Adrenal gland (tissue), 12 donors: Measurements from ENCODE around the gene TAF11L14. TPM values are rescaled to one million over a fixed set of nuclear protein-coding genes. Genes with fewer than 3 reads are reported as not detected.

Experiments
- DNase-seq, 7 donors: peaks; one replicate each; pipeline ENCODE4 v3.0.0-alpha.2; 2019 to 2020
- H3K27ac ChIP-seq, 5 donors: fragments of 200-600 bp; sonication (generic) in 4 of 5; 1 replicate in 3 of 5; 2 replicates in 2 of 5; pipeline versions ENCODE4 v1.5.1 to v1.8.0; 2016 to 2020; ENCODE audit warnings: mild to moderate bottlenecking in 1 of 5
- H3K27me3 ChIP-seq: fragments of 200-600 bp; 2 replicates; pipeline ENCODE4 v1.8.0; 2021
- H3K36me3 ChIP-seq, 2 donors: fragments of 200-600 bp; replicated peaks in 1 of 2; 1 replicate in 1 of 2; 2 replicates in 1 of 2; pipeline versions ENCODE4 v1.5.1 to v1.8.0; 2018 to 2022
- H3K4me1 ChIP-seq, 2 donors: fragments of 200-600 bp; replicated peaks in 1 of 2; 1 replicate in 1 of 2; 2 replicates in 1 of 2; pipeline versions ENCODE4 v1.5.1 to v1.8.0; 2018 to 2021
- H3K4me3 ChIP-seq, 4 donors: fragments of 200-600 bp; sonication (generic) in 3 of 4; one replicate each; pipeline ENCODE4 v1.5.1; 2016 to 2018
- H3K9me3 ChIP-seq, 3 donors: fragments of 200-600 bp; sonication (generic) in 1 of 3; replicated peaks in 1 of 3; 1 replicate in 2 of 3; 2 replicates in 1 of 3; pipeline versions ENCODE4 v1.5.1 to v1.8.0; 2016 to 2021
- POLR2A ChIP-seq, 2 donors: fragments of 450-650 bp; IDR thresholded peaks; one replicate each; pipeline ENCODE4 v1.6.1; 2017; ENCODE audit warnings: antibody characterized with exemption in 2 of 2, mild to moderate bottlenecking in 2 of 2, moderate library complexity in 1 of 2
- WGBS, 4 donors: extraction: QIAGEN DNeasy Blood & Tissue Kit in 2 of 4; methylation state at CpG; one replicate each; pipeline versions ENCODE4 v1.1.5 to v1.1.7; 2013 to 2017; 5-methylcytosine and 5-hydroxymethylcytosine counted together
- intact Hi-C, 2 donors: fragments of 100-400 bp; cut with DNase I; formaldehyde crosslinking; loops; one replicate each; pipeline versions ENCODE4 v1.14.1 to v1.15.0; 2022 to 2023
- polyA plus RNA-seq, 3 donors: library from polyadenylated mRNA; stranded (reverse); fragments of 200-250 nt in 2 of 3; fragments of 350-450 nt in 1 of 3; fragmentation: Illumina TruSeq in 1 of 3; extraction: RNeasy Lipid Tissue Mini Kit (QIAGEN cat#74804) in 1 of 3; gene quantifications; one replicate each; pipeline ENCODE4 v1.2.3, GENCODE V29; 2013 to 2014
- small RNA-seq, 2 donors: library from RNA; depleted of rRNA; stranded (forward); fragments of <200 nt; gene quantifications; one replicate each; pipeline ENCODE3, GENCODE V24; 2016
- total RNA-seq, 9 donors: library from RNA; depleted of rRNA in 4 of 9; stranded (reverse); fragments of >200 nt in 4 of 9; fragments of 120-200 nt in 1 of 9; fragmentation: NEBNext Ultra II Directional in 1 of 9; extraction: Animal tissue kit (Norgen Biotek cat#: 25700) in 1 of 9; gene quantifications; one replicate each; pipeline versions ENCODE4 v1.1.0 to v1.2.4, GENCODE V29; 2013 to 2023
- TF ChIP-seq, protein P1 (sequence below), 6 experiments: fragments of 450-650 bp in 4 of 6; fragments of 200-600 bp in 2 of 6; sonication (generic) in 1 of 6; IDR thresholded peaks; 1 replicate in 5 of 6; 2 replicates in 1 of 6; pipeline versions ENCODE4 v1.5.1 to v1.8.0; 2016 to 2021; ENCODE audit warnings: antibody characterized with exemption in 6 of 6, mild to moderate bottlenecking in 2 of 6, moderate library complexity in 1 of 6
- donor health status: healthy with polysubstance abuse.
- donor health status: Bipolar disorder and iron deficiency.
- donor health status: DM: yes; HTN: yes; CAD: no.
- donor health status: DM: no; HTN: no; CAD: no.
- donor health status: DM: no; HTN: no; CAD: no.
- donor health status: DM: yes; HTN: yes; CAD: no.

Gene TAF11L14
- total and polyA plus RNA-seq, 12 donors = not detected

DNA sequence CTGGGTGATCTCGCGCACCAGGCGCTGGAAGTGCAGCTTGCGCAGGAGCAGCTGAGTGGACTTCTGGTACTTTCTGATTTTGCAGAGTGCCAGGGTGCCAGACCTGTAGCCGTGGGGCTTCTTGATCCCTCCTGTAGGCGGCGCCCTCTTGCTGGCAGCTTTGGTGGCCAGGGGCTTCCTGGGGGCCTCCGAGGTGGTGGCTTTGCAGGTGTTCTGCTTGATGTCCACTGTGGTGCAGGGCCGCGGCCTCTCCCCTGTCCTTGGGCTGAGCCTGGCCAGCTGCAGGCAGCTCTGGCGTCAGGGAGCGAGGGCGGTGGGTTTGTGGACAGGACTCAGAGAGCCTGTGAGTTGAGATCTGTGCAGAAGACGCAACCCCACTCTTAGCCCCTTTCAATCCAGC lies 36.1 kb downstream of the TAF11L14 start:
- Histone ChIP-seq H3K27ac (no peak overlapping the region), H3K4me3 (no peak overlapping the region), H3K4me1 (no peaks in the 10 kb centered on the region), H3K27me3 (no peaks in the 10 kb centered on the region), H3K36me3 (no peaks in the 10 kb centered on the region), H3K9me3 (no peaks in the 10 kb centered on the region)
- TF ChIP-seq, protein P1, sequence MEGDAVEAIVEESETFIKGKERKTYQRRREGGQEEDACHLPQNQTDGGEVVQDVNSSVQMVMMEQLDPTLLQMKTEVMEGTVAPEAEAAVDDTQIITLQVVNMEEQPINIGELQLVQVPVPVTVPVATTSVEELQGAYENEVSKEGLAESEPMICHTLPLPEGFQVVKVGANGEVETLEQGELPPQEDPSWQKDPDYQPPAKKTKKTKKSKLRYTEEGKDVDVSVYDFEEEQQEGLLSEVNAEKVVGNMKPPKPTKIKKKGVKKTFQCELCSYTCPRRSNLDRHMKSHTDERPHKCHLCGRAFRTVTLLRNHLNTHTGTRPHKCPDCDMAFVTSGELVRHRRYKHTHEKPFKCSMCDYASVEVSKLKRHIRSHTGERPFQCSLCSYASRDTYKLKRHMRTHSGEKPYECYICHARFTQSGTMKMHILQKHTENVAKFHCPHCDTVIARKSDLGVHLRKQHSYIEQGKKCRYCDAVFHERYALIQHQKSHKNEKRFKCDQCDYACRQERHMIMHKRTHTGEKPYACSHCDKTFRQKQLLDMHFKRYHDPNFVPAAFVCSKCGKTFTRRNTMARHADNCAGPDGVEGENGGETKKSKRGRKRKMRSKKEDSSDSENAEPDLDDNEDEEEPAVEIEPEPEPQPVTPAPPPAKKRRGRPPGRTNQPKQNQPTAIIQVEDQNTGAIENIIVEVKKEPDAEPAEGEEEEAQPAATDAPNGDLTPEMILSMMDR (IDR thresholded peaks at IDR 0.05) = no peak
- no peak for TF ChIP-seq POLR2A (IDR thresholded peaks at IDR 0.05)
- 89 to 100% (median 93%) methylated on average over 4 to 14 of the region's 14 CpGs for WGBS, 4 donors
- no peak for DNase-seq
- intact Hi-C loops = no loop called here

DNA sequence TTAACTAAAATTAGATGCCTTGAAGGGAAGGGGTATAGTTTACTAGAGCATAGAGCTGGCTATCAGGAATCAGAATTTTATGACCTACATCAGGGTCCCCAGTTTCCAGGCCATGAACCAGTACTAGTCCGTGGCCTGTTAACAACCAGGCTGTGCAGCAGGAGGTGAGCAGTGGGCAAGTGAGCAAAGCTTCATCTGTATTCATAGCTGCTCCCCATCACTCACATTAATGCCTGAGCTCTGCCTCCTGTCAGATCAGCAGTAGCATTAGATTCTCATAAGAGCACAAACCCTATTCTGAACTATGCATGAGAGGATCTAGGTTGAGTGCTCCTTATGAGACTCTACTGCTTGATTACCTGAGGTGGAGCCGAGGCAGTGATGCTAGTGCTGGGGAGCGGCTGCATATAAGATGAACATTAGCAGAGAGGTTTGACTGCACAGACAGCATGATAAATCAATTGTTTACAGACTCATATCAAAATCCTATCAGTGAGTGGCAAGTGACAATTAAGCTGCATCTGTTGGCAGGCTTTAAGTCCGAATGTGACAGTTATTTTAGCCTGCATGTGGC lies 44.6 kb downstream of the TAF11L14 start:
- H3K27me3 ChIP-seq = no peaks in the 10 kb centered on the region
- H3K4me1 ChIP-seq = no peaks in the 10 kb centered on the region
- H3K36me3 ChIP-seq = no peaks in the 10 kb centered on the region
- intact Hi-C loops = no loop called here
- H3K4me3 ChIP-seq = no peak overlapping the region
- TF ChIP-seq, protein P1 (IDR thresholded peaks at IDR 0.05) = no peak
- TF ChIP-seq POLR2A (IDR thresholded peaks at IDR 0.05) = no peak
- WGBS, 4 donors = 76 to 83% (median 77%) methylated on average over 3 to 4 of the region's 4 CpGs
- no peak overlapping the region for H3K27ac ChIP-seq
- no peaks in the 10 kb centered on the region for H3K9me3 ChIP-seq
- no peak for DNase-seq

DNA sequence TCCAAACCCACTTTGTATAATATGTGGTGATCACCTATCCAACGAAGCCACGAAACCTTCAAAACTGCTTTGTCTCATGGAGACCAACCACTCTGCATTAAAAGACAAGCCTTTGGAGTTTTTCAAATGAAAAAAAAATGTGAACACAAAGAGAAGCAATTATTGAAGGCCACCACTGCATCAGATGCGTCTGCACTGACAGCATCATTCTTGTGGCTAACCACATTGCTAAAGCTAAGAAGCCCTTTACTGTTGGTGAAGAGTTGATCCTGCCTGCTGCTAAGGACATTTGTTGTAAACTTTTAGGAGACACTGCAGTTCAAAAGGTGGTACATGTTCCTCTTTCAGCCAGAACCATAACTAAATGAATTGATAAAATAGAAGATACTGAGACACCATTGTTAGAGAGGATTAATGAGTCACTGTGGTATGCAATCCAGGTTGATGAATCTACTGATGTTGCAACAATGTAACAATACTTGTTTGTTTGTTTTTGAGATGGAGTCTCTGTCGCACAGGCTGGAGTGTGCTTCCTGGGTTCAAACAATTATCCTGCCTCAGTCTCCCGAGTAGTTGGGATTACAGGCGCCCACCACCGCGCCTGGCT lies 45.4 kb downstream of the TAF11L14 start:
- TF ChIP-seq, protein P1 (IDR thresholded peaks at IDR 0.05) = no peak
- TF ChIP-seq POLR2A (IDR thresholded peaks at IDR 0.05) = no peak
- no peaks in the 10 kb centered on the region for H3K9me3 ChIP-seq
- intact Hi-C loops = no loop called here
- no peaks in the 10 kb centered on the region for H3K27me3 ChIP-seq
- no peaks in the 10 kb centered on the region for H3K36me3 ChIP-seq
- no peaks in the 10 kb centered on the region for H3K4me1 ChIP-seq
- 82 to 92% (median 89%) methylated on average over 8 of the region's 8 CpGs for WGBS, 4 donors
- no peak for DNase-seq
- H3K27ac ChIP-seq = no peak overlapping the region
- no peak overlapping the region for H3K4me3 ChIP-seq

DNA sequence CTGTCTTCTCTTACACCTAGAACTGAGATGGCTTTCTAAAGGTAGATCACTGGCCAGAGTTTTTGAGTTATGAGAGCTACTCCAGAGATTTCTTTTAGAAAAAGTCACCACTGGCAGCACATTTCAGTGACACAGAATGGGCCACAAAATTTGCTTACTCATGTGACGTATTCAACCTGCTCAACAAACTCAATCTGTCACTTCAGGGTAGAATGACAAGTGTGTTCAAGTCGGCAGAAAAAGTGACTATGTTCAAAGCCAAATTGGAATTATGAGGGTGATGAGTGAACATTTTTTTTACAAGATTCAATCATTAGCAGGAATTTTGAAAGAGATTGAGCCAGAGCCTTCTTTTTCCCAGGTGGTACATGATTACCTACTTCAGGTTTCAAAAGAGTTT lies 46.5 kb downstream of the TAF11L14 start:
- no peaks in the 10 kb centered on the region for H3K36me3 ChIP-seq
- 61 to 75% (median 68%) methylated on average over 2 of the region's 2 CpGs for WGBS, 4 donors
- no peak for DNase-seq

More for the DNA sequence above, 46.5 kb downstream of the TAF11L14 start:
- TF ChIP-seq, protein P1 (IDR thresholded peaks at IDR 0.05) = no peak
- no peak for TF ChIP-seq POLR2A (IDR thresholded peaks at IDR 0.05)
- no peak overlapping the region for H3K4me3 ChIP-seq
- no peaks in the 10 kb centered on the region for H3K9me3 ChIP-seq
- no peaks in the 10 kb centered on the region for H3K4me1 ChIP-seq
- intact Hi-C loops = no loop called here
- no peaks in the 10 kb centered on the region for H3K27me3 ChIP-seq
- no peak overlapping the region for H3K27ac ChIP-seq

Small RNA genes within 50 kb of the gene (small RNA-seq; reads per million reads assigned to genes)
- gene AC233724.1 (0 reads per million in 2 donors), gene AC233724.12 (0 reads per million in 2 donors), gene AC233724.2 (0 reads per million in 2 donors), gene AC233724.3 (0 reads per million in 2 donors), gene AC233724.4 (0 reads per million in 2 donors), gene AC233724.6 (0 reads per million in 2 donors), gene AC233724.7 (0 reads per million in 2 donors)

Other genes with a start within 250 kb of the TAF11L14 start
- not detected for gene TAF11L2, start 136.2 kb upstream of the TAF11L14 start, total RNA-seq
- not detected for gene TAF11L2, start 136.2 kb upstream of the TAF11L14 start, polyA plus RNA-seq
- not detected for gene TAF11L3, start 116.1 kb upstream of the TAF11L14 start, total RNA-seq
- not detected for gene TAF11L3, start 116.1 kb upstream of the TAF11L14 start, polyA plus RNA-seq
- gene TAF11L4, start 112.7 kb upstream of the TAF11L14 start, total RNA-seq = not detected
- gene TAF11L4, start 112.7 kb upstream of the TAF11L14 start, polyA plus RNA-seq = not detected
- not detected for gene TAF11L5, start 109.2 kb upstream of the TAF11L14 start, total RNA-seq
- gene TAF11L5, start 109.2 kb upstream of the TAF11L14 start, polyA plus RNA-seq = not detected
- gene TAF11L6, start 105.8 kb upstream of the TAF11L14 start, total RNA-seq = not detected
- gene TAF11L6, start 105.8 kb upstream of the TAF11L14 start, polyA plus RNA-seq = not detected
- gene TAF11L7, start 48.7 kb upstream of the TAF11L14 start, total RNA-seq = not detected
- not detected for gene TAF11L7, start 48.7 kb upstream of the TAF11L14 start, polyA plus RNA-seq
- gene TAF11L8, start 43.5 kb upstream of the TAF11L14 start, total RNA-seq = not detected
- gene TAF11L8, start 43.5 kb upstream of the TAF11L14 start, polyA plus RNA-seq = not detected
- not detected for gene TAF11L9, start 40.1 kb upstream of the TAF11L14 start, total RNA-seq
- not detected for gene TAF11L9, start 40.1 kb upstream of the TAF11L14 start, polyA plus RNA-seq
- not detected for gene TAF11L10, start 36.6 kb upstream of the TAF11L14 start, total RNA-seq
- not detected for gene TAF11L10, start 36.6 kb upstream of the TAF11L14 start, polyA plus RNA-seq
- gene TAF11L11, start 30.3 kb upstream of the TAF11L14 start, total RNA-seq = not detected
- gene TAF11L11, start 30.3 kb upstream of the TAF11L14 start, polyA plus RNA-seq = not detected
- gene TAF11L12, start 24.1 kb upstream of the TAF11L14 start, total RNA-seq = not detected
- not detected for gene TAF11L12, start 24.1 kb upstream of the TAF11L14 start, polyA plus RNA-seq
- gene TAF11L13, start 2.4 kb upstream of the TAF11L14 start, total RNA-seq = not detected
- gene TAF11L13, start 2.4 kb upstream of the TAF11L14 start, polyA plus RNA-seq = not detected